Keratinocyte (primary cell): ENCODE results near the gene NHSL2.

ENCODE experiments used
- EZH2 ChIP-seq: IDR thresholded peaks from one replicate; pipeline ENCODE4 v1.6.1; 2012; ENCODE audit warnings: inconsistent platforms, mild to moderate bottlenecking, low read length, moderate library complexity
- TF ChIP-seq, protein P1 (sequence below), 3 experiments: IDR thresholded peaks in 1 of 3; conservative IDR thresholded peaks in 1 of 3; optimal IDR thresholded peaks in 1 of 3; 2 replicates in 2 of 3; 3 replicates in 1 of 3; pipeline versions ENCODE3 to v1.5.1; 2011; ENCODE audit warnings: low read length in 3 of 3, mild to moderate bottlenecking in 3 of 3, moderate library complexity in 2 of 3, control low read depth in 1 of 3, inconsistent platforms in 1 of 3; ENCODE audit not compliant: insufficient read depth in 2 of 3; ENCODE audit errors: extremely low read depth in 1 of 3

DNA sequence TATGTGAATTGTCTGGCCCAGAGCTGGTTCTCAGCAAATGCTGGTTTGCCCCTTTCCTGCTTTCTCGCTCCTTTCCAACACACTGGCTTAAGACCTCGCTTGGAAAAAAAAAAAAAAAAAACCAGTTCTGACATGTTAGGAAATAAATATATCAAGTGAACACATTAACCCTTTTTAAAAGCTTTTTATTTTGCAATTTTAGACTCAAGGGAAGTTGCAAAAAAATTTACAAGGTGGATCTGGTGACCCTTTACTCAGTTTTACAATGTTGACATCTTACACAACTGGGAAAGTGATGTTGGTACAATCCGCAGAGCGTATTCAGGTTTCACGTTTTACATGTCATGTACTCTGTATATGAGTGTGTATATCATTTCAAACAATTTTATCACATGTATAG, 121.0 kb downstream of the NHSL2 start:
- TF ChIP-seq, protein P1, sequence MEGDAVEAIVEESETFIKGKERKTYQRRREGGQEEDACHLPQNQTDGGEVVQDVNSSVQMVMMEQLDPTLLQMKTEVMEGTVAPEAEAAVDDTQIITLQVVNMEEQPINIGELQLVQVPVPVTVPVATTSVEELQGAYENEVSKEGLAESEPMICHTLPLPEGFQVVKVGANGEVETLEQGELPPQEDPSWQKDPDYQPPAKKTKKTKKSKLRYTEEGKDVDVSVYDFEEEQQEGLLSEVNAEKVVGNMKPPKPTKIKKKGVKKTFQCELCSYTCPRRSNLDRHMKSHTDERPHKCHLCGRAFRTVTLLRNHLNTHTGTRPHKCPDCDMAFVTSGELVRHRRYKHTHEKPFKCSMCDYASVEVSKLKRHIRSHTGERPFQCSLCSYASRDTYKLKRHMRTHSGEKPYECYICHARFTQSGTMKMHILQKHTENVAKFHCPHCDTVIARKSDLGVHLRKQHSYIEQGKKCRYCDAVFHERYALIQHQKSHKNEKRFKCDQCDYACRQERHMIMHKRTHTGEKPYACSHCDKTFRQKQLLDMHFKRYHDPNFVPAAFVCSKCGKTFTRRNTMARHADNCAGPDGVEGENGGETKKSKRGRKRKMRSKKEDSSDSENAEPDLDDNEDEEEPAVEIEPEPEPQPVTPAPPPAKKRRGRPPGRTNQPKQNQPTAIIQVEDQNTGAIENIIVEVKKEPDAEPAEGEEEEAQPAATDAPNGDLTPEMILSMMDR (optimal IDR thresholded peaks at IDR 0.05 in 1 of 3, IDR thresholded peaks at IDR 0.05 in 1 of 3, conservative IDR thresholded peaks at IDR 0.05 in 1 of 3; ENCODE audit: extremely low read depth in 1 of 3, insufficient read depth in 2 of 3, low read length in 3 of 3) = no peak
- TF ChIP-seq EZH2 = no peak
